Ascending aorta (tissue), 2 donors: ENCODE measurements around the gene ZNF225. TPM values are rescaled to one million over a fixed set of nuclear protein-coding genes. Genes with fewer than 3 reads are reported as not detected.

Experiments
- DNase-seq, 2 donors: peaks; one replicate each; pipeline ENCODE4 v3.0.0-alpha.2; 2019; ENCODE audit warnings: low spot score in 2 of 2
- H3K27ac ChIP-seq, 2 donors: fragments of 200-600 bp; sonication (generic); one replicate each; pipeline ENCODE4 v1.5.1; 2016 to 2017; ENCODE audit warnings: mild to moderate bottlenecking in 1 of 2
- H3K27me3 ChIP-seq: fragments of 200-600 bp; sonication (generic); one replicate; pipeline ENCODE4 v1.5.1; 2017
- H3K36me3 ChIP-seq, 2 donors: fragments of 200-600 bp; sonication (generic); one replicate each; pipeline ENCODE4 v1.5.1; 2016
- H3K4me1 ChIP-seq, 2 donors: fragments of 200-600 bp; sonication (generic); one replicate each; pipeline ENCODE4 v1.5.1; 2016 to 2017; ENCODE audit warnings: mild to moderate bottlenecking in 1 of 2
- H3K4me3 ChIP-seq, 2 donors: fragments of 200-600 bp; sonication (generic); one replicate each; pipeline ENCODE4 v1.5.1; 2016 to 2017; ENCODE audit warnings: mild to moderate bottlenecking in 1 of 2
- H3K9me3 ChIP-seq, 2 donors: fragments of 200-600 bp; sonication (generic); one replicate each; pipeline ENCODE4 v1.5.1; 2016
- intact Hi-C: fragments of 100-400 bp; cut with DNase I; formaldehyde crosslinking; loops from one replicate; pipeline ENCODE4 v1.15.1; 2023
- total RNA-seq: library from RNA; depleted of rRNA; stranded (reverse); fragments of >200 nt; gene quantifications from one replicate; pipeline ENCODE4 v1.1.0, GENCODE V29; 2016
- TF ChIP-seq, protein P1 (sequence below), 3 experiments: fragments of 200-600 bp in 2 of 3; fragments of 450-650 bp in 1 of 3; sonication (generic) in 2 of 3; IDR thresholded peaks; one replicate each; pipeline ENCODE4 v1.5.1; 2016 to 2019; ENCODE audit warnings: antibody characterized with exemption in 3 of 3, mild to moderate bottlenecking in 1 of 3, moderate library complexity in 1 of 3

Gene ZNF225
- 3.3 TPM for total RNA-seq

DNA sequence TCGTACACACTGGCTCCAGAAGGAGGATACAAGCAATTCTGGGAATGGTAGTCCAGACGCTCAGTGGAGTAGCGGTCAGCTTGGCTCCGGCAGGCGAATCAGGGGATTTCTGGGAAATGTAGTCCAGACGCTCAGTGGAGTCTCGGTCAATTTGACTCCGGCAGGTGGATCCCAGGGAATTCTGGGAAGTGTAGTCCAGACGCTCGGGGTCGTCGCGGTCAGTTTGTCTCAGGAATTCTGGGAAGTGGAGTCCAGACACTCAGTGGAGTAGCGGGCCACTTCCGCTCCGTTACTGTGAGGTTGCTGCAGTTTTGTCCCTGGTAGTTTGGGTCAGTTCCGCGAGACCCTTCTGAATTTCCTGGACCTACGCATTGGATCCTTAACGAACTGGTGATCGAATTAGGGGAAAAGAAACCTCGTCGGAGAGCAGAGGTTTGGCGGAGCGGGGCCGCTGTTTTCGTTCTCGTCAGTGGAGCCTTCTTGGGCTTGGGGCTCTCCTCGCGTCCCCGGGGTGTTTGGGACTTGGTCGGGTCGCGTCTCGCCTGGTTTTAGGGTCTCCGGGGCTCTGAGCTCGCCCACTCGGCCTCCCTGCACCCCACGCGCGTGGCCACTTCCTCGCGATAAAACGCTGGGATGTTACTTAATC, at the start of gene ZNF225:
ZNF225 (plus strand) TSS at position 262 of the 646 bp plus-strand sequence. CDS start 2,429 bp downstream, outside the sequence.
- peaks cover 19 to 41% of the 10 kb centered on the region in 2 donors for H3K9me3 ChIP-seq
- intact Hi-C loops: loop anchor here (1.0 to 10.0 kb wide), 11 partner anchors 19 to 288 kb away; partner anchors contain the start of genes ZNF112, ZNF155, ZNF221 and ZNF224

DNA sequence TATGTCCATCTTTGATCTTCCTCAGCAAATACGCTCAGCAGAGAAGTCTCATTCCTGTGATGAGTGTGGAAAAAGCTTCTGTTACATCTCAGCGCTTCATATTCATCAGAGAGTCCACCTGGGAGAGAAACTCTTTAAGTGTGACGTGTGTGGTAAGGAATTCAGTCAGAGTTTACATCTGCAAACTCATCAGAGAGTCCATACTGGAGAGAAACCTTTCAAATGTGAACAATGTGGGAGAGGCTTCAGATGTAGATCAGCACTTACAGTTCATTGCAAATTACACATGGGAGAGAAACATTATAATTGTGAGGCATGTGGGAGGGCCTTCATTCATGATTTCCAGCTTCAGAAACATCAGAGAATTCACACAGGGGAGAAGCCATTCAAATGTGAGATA, 46.9 kb upstream of the ZNF225 start:
- DNase-seq: no peak
- Histone ChIP-seq H3K36me3 (peaks cover 58 to 62% of the 10 kb centered on the region in 2 donors), H3K9me3 (peaks cover 25 to 75% of the 10 kb centered on the region in 2 donors), H3K4me1 (no peaks in the 10 kb centered on the region), H3K27me3 (no peaks in the 10 kb centered on the region), H3K27ac (no peak overlapping the region), H3K4me3 (no peak overlapping the region)
- TF ChIP-seq, protein P1, sequence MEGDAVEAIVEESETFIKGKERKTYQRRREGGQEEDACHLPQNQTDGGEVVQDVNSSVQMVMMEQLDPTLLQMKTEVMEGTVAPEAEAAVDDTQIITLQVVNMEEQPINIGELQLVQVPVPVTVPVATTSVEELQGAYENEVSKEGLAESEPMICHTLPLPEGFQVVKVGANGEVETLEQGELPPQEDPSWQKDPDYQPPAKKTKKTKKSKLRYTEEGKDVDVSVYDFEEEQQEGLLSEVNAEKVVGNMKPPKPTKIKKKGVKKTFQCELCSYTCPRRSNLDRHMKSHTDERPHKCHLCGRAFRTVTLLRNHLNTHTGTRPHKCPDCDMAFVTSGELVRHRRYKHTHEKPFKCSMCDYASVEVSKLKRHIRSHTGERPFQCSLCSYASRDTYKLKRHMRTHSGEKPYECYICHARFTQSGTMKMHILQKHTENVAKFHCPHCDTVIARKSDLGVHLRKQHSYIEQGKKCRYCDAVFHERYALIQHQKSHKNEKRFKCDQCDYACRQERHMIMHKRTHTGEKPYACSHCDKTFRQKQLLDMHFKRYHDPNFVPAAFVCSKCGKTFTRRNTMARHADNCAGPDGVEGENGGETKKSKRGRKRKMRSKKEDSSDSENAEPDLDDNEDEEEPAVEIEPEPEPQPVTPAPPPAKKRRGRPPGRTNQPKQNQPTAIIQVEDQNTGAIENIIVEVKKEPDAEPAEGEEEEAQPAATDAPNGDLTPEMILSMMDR (IDR thresholded peaks at IDR 0.05): no peak
- intact Hi-C loops: no loop called here

More for the DNA sequence above, at the start of gene ZNF225:
- DNase-seq: peak; percentile 92 to 99
- Histone ChIP-seq H3K27ac (peak within 1 kb of the TSS; percentile 73 to 82), H3K36me3 (peaks cover 17 to 19% of the 10 kb centered on the region in 2 donors), H3K4me1 (peaks cover 0 to 8% of the 10 kb centered on the region in 2 donors), H3K4me3 (peak within 1 kb of the TSS; percentile 79 to 84), H3K27me3 (no peaks in the 10 kb centered on the region)
- TF ChIP-seq, protein P1 (IDR thresholded peaks at IDR 0.05): no peak

DNA sequence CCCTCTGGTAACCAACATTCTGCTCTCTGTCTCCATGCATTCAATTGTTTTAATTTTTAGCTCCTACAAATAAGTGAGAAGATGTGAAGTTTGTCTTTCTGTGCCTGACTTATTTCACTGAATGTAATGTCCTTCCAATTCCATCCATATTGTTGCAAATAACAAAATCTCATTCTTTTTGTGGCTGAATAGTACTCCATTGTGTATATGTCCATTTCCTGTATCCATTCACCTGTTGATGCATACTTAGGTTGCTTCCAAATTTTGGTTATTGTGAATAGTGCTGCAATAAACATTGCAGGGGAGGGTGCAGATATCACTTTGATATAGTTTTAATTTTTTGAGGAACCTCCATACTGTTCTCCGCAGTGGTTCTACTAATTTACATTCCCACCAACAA, 43.8 kb upstream of the ZNF225 start:
- Histone ChIP-seq H3K36me3 (peaks cover 27 to 31% of the 10 kb centered on the region in 2 donors), H3K9me3 (peaks cover 25 to 46% of the 10 kb centered on the region in 2 donors), H3K27me3 (no peaks in the 10 kb centered on the region), H3K4me1 (peaks cover 0 to 9% of the 10 kb centered on the region in 2 donors), H3K4me3 (no peak overlapping the region), H3K27ac (no peak overlapping the region)
- DNase-seq: no peak
- intact Hi-C loops: no loop called here
- TF ChIP-seq, protein P1 (IDR thresholded peaks at IDR 0.05): no peak

DNA sequence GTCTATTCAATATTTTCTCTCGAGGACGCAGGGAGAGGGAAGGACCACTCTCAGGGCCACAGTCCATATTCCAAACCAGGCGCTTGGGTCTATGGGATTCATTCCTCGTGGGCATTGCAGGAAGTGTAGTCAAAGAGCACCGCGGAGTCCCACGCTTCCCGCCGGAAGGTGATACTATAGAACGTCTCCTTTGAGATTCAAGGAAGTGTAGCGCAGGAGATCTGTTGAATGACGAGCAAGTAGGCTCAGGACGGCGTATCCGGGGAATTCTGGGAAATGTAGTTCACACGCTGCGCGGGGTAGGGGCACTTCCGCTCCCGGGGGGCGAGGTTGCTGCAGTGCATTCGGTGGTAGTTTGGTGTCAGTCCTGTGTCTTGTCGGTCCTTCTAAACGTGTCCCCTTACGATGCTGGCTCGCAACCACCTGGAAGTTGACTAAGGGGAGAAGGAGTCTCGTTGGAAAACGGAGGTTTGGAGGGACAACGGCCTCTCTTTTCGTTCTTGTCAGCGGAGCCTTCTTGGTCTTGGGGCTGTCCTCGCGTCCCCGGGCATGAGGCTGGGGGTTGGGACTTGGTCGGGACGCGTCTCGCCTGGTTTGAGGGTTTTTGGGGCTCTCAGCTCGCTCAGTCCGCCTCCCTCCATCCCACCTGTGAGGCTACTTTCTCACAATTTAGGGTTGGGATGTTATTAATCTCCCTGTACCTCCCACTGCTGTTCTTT, 41.2 kb upstream of the ZNF225 start, which contains the start of gene ZNF284:
ZNF284 (plus strand) TSS at position 336 of the 719 bp plus-strand sequence. CDS start 4,231 bp downstream, outside the sequence.
- TF ChIP-seq, protein P1 (IDR thresholded peaks at IDR 0.05): no peak

DNA sequence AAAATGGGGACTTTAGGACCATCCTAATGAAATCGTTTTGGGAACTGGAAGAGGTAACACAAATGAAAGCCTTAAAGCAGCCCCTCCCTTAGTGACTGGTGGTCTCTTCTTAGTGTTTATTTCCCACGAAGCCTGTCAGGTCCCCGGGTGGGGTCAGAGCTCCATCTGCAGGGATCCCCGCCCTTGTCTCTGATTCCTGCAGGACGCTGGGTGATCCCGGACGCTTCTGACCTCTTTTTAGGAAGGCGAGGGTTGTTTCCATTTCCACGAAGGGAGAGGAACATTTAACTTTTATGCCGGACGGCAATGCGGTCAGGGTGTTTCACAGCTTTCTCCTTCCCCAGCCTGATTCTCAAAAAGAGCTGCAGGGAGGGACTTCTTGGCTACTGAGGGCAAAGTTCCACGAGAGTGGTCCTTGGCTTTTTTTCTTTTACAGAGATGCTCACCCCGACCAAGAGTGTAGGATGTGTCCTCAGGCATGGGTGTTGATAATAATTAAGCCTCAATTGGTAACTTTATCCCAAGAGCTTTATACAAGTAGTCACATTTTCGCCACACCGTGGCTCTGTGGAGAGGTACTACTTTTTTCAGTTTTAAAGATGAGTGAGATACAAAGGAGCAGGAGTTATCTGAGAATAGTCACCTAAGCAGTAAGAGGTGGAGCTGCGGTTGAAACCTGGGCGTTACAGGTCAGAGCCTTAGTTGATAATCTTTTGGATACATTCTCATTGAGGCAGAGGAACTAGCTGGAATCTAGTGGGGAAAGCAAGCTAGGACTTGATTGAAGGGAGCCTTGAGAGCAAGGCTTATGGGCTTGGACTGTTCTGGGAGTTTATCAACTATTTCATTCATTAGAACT, 40.4 kb upstream of the ZNF225 start:
- H3K4me1 ChIP-seq: peaks cover 0 to 9% of the 10 kb centered on the region in 2 donors
- H3K27me3 ChIP-seq: no peaks in the 10 kb centered on the region
- TF ChIP-seq, protein P1 (IDR thresholded peaks at IDR 0.05): no peak
- peak overlapping the region in 1 of 2 donors; percentile 48 for H3K27ac ChIP-seq
- intact Hi-C loops: loop anchor here (1.0 to 5.0 kb wide), 3 partner anchors 21 to 70 kb away; partner anchors contain the start of genes ZNF224 and ZNF230
- peak overlapping the region; percentile 44 to 79 for H3K4me3 ChIP-seq
- peaks cover 0 to 16% of the 10 kb centered on the region in 2 donors for H3K36me3 ChIP-seq
- no peak for DNase-seq
- peaks cover under 1 to 13% of the 10 kb centered on the region in 2 donors for H3K9me3 ChIP-seq

More for the DNA sequence above, 41.2 kb upstream of the ZNF225 start, which contains the start of gene ZNF284:
- H3K36me3 ChIP-seq: peaks cover 5 to 18% of the 10 kb centered on the region in 2 donors
- peaks cover 0 to 9% of the 10 kb centered on the region in 2 donors for H3K4me1 ChIP-seq
- intact Hi-C loops: loop anchor here (1.0 to 5.0 kb wide), 3 partner anchors 21 to 70 kb away; partner anchors contain the start of genes ZNF224 and ZNF230
- H3K4me3 ChIP-seq: peak within 1 kb of the TSS; percentile 44 to 79
- peak; percentile 54 to 92 for DNase-seq
- H3K9me3 ChIP-seq: peaks cover 6 to 21% of the 10 kb centered on the region in 2 donors
- peak within 1 kb of the TSS; percentile 12 to 48 for H3K27ac ChIP-seq
- H3K27me3 ChIP-seq: no peaks in the 10 kb centered on the region
